Astrocyte of the cerebellum (primary cell): ENCODE data around the gene PCDHA9.

Source experiments
- DNase-seq: peaks from one replicate; pipeline ENCODE4 v3.0.0-alpha.2; 2011; ENCODE audit warnings: low read depth
- H3K4me3 ChIP-seq: 2 replicates; pipeline ENCODE4 v1.5.1; 2011; ENCODE audit warnings: mild to moderate bottlenecking, low read depth, low read length, moderate library complexity
- in situ Hi-C: cut with HindIII; loops from 2 replicates; pipeline ENCODE4 v1.10.0; 2017; ENCODE audit warnings: low sequenced_read_pairs
- TF ChIP-seq, protein P1 (sequence below): IDR thresholded peaks from 2 replicates; pipeline ENCODE4 v1.5.1; 2012; ENCODE audit warnings: low read length, low read depth, moderate library complexity, mild to moderate bottlenecking; ENCODE audit errors: missing control alignments

Gene PCDHA9

GRCh38 chr5:140882591-140882899 lies 34.4 kb downstream of the PCDHA9 start:
- TF ChIP-seq, protein P1, sequence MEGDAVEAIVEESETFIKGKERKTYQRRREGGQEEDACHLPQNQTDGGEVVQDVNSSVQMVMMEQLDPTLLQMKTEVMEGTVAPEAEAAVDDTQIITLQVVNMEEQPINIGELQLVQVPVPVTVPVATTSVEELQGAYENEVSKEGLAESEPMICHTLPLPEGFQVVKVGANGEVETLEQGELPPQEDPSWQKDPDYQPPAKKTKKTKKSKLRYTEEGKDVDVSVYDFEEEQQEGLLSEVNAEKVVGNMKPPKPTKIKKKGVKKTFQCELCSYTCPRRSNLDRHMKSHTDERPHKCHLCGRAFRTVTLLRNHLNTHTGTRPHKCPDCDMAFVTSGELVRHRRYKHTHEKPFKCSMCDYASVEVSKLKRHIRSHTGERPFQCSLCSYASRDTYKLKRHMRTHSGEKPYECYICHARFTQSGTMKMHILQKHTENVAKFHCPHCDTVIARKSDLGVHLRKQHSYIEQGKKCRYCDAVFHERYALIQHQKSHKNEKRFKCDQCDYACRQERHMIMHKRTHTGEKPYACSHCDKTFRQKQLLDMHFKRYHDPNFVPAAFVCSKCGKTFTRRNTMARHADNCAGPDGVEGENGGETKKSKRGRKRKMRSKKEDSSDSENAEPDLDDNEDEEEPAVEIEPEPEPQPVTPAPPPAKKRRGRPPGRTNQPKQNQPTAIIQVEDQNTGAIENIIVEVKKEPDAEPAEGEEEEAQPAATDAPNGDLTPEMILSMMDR: no peak
- in situ Hi-C loops: no loop called here
- H3K4me3 ChIP-seq: no peak overlapping the region
- DNase-seq: no peak

- in situ Hi-C loops: no loop called here
- DNase-seq: no peak
- TF ChIP-seq, protein P1: no peak
- no peak overlapping the region for H3K4me3 ChIP-seq
Measured at GRCh38 chr5:140883373-140883772, 35.2 kb downstream of the PCDHA9 start.

DNA sequence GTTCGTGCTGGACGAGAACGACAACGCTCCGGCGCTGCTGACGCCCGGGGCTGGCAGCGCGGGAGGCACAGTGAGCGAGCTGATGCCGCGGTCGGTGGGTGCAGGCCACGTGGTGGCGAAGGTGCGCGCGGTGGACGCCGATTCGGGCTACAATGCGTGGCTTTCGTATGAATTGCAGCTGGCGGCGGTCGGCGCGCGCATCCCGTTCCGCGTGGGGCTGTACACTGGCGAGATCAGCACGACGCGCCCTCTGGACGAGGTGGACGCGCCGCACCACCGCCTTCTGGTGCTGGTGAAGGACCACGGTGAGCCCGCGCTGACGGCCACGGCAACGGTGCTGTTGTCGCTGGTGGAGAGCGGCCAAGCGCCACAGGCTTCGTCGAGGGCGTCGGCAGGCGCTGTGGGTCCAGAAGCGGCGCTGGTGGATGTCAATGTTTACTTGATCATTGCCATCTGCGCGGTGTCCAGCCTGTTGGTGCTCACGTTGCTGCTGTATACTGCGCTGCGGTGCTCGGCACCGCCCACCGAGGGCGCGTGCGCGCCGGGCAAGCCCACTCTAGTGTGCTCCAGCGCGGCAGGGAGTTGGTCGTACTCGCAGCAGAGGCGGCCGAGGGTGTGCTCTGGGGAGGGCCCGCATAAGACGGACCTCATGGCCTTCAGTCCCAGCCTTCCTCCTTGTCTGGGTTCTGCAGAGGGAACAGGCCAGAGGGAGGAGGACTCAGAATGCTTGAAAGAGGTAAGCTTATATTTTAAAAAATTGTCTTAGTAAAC lies 35.9 kb downstream of the PCDHA9 start:
- no peak overlapping the region for H3K4me3 ChIP-seq
- in situ Hi-C loops: no loop called here
- DNase-seq: no peak
- TF ChIP-seq, protein P1: no peak
